ENCODE measurements around the gene YBX2.

Gene YBX2

DNA sequence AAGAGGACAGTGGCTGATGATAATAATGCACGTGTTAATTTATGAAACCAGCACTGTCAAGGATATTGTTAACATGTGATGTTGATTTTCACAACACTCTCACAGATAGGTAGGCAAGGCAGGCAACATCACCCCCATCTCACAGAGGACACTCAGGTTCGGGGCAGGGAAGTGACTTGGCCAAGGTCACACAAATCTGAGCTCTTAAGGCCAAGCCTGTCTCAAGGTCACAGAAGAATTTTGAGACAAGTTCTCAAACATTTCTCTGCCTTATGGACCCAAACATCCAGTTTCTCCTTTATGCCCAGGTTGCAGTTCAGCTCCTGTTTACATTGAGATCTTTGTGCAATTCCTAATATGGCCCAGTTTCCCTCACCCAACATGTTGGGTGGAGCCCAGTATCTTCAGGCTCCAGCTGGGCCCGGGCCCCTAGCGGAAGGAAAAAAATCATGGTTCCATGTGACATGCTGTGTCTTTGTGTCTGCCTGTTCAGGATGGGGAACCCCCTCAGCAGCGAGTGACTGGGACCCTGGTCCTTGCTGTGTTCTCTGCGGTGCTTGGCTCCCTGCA is 11.6 kb downstream of the YBX2 start:
- TF ChIP-seq, protein P1, sequence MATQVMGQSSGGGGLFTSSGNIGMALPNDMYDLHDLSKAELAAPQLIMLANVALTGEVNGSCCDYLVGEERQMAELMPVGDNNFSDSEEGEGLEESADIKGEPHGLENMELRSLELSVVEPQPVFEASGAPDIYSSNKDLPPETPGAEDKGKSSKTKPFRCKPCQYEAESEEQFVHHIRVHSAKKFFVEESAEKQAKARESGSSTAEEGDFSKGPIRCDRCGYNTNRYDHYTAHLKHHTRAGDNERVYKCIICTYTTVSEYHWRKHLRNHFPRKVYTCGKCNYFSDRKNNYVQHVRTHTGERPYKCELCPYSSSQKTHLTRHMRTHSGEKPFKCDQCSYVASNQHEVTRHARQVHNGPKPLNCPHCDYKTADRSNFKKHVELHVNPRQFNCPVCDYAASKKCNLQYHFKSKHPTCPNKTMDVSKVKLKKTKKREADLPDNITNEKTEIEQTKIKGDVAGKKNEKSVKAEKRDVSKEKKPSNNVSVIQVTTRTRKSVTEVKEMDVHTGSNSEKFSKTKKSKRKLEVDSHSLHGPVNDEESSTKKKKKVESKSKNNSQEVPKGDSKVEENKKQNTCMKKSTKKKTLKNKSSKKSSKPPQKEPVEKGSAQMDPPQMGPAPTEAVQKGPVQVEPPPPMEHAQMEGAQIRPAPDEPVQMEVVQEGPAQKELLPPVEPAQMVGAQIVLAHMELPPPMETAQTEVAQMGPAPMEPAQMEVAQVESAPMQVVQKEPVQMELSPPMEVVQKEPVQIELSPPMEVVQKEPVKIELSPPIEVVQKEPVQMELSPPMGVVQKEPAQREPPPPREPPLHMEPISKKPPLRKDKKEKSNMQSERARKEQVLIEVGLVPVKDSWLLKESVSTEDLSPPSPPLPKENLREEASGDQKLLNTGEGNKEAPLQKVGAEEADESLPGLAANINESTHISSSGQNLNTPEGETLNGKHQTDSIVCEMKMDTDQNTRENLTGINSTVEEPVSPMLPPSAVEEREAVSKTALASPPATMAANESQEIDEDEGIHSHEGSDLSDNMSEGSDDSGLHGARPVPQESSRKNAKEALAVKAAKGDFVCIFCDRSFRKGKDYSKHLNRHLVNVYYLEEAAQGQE (IDR thresholded peaks at IDR 0.05; ENCODE audit: insufficient replicate concordance, low read depth): no peak
- no peak for TF ChIP-seq SPI1 (IDR thresholded peaks at IDR 0.05; ENCODE audit: borderline replicate concordance, low read depth)
- TF ChIP-seq, protein P2, sequence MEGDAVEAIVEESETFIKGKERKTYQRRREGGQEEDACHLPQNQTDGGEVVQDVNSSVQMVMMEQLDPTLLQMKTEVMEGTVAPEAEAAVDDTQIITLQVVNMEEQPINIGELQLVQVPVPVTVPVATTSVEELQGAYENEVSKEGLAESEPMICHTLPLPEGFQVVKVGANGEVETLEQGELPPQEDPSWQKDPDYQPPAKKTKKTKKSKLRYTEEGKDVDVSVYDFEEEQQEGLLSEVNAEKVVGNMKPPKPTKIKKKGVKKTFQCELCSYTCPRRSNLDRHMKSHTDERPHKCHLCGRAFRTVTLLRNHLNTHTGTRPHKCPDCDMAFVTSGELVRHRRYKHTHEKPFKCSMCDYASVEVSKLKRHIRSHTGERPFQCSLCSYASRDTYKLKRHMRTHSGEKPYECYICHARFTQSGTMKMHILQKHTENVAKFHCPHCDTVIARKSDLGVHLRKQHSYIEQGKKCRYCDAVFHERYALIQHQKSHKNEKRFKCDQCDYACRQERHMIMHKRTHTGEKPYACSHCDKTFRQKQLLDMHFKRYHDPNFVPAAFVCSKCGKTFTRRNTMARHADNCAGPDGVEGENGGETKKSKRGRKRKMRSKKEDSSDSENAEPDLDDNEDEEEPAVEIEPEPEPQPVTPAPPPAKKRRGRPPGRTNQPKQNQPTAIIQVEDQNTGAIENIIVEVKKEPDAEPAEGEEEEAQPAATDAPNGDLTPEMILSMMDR (IDR thresholded peaks at IDR 0.05; ENCODE audit: insufficient read depth, low read length): no peak
- TF ChIP-seq POLR2AphosphoS5 (IDR thresholded peaks at IDR 0.05; ENCODE audit: low read depth): no peak
- no peak for TF ChIP-seq GABPA (IDR thresholded peaks at IDR 0.05; ENCODE audit: low read depth)
- Histone ChIP-seq H3K27ac (replicated peaks) (no peak overlapping the region), H3K4me3 (replicated peaks; ENCODE audit: insufficient read depth, low read length) (no peak overlapping the region), H3K27me3 (ENCODE audit: insufficient read depth, poor library complexity, severe bottlenecking) (no peaks in the 10 kb centered on the region)
- DNase-seq (ENCODE audit: low read depth in 1 of 2, low spot score in 1 of 2): no peak

DNA sequence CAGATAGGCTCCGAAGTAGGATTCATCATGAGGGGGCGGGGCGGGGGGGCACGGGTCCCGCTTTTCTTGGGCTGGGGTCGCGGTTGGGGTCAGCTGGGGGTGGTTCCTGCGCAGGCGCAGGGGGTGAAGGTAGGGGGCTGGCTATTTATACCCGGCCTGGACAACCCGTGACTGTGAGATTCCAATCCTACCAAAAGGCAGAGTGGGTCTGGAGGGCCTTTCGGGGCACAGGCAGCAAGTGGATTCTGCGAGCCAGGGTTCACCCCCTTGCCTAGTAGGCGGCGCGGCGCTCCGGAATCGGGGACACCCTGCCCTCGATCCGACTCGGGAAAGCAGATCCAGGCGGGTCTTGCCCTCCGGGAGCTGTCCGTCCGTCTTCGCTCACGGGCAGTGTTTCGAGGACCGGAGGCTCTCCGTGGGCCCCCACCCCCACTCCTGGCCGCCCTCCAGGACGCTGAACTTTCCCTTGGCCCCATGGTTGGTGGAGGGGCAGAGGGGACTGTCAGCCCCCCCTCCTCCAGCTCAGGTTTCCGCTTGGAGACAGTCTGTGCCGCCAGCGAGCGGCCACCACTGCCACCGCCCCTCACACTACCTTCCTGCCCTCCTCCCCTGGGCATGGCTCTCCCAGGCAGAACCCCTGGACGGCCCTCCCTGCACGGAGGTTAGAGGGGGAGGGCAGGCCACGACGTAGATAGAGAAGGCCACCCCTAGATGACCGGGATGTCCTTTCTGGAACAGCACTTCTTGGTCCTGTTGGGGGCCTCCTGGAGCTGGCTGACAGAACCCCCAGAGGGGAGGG is 12.3 kb downstream of the YBX2 start:
- no peak overlapping the region for H3K27ac ChIP-seq (replicated peaks)
- DNase-seq (ENCODE audit: low read depth in 1 of 2, low spot score in 1 of 2): no peak
- H3K4me3 ChIP-seq (replicated peaks; ENCODE audit: insufficient read depth, low read length): peak overlapping the region; percentile 29
- no peaks in the 10 kb centered on the region for H3K27me3 ChIP-seq (ENCODE audit: insufficient read depth, poor library complexity, severe bottlenecking)
- TF ChIP-seq GABPA (IDR thresholded peaks at IDR 0.05; ENCODE audit: low read depth) (no peak), SPI1 (IDR thresholded peaks at IDR 0.05; ENCODE audit: borderline replicate concordance, low read depth) (no peak), POLR2AphosphoS5 (IDR thresholded peaks at IDR 0.05; ENCODE audit: low read depth) (no peak)
- TF ChIP-seq, protein P1 (IDR thresholded peaks at IDR 0.05; ENCODE audit: insufficient replicate concordance, low read depth): no peak
- TF ChIP-seq, protein P2 (IDR thresholded peaks at IDR 0.05; ENCODE audit: insufficient read depth, low read length): no peak

DNA sequence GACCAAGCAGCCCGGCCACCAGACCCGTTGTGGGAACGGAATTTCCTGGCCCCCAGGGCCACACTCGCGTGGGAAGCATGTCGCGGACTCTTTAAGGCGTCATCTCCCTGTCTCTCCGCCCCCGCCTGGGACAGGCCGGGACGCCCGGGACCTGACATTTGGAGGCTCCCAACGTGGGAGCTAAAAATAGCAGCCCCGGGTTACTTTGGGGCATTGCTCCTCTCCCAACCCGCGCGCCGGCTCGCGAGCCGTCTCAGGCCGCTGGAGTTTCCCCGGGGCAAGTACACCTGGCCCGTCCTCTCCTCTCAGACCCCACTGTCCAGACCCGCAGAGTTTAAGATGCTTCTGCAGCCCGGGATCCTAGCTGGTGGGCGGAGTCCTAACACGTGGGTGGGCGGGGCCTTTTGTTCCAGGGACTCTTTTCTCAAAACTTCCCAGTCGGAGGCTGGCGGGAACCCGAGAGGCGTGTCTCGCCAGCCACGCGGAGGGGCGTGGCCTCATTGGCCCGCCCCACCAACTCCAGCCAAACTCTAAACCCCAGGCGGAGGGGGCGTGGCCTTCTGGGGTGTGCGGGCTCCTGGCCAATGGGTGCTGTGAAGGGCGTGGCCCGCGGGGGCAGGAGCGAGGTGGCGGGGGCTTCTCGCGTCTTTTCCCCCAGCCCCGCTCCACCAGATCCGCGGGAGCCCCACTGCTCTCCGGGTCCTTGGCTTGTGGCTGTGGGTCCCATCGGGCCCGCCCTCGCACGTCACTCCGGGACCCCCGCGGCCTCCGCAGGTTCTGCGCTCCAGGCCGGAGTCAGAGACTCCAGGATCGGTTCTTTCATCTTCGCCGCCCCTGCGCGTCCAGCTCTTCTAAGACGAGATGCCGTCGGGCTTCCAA is 13.1 kb downstream of the YBX2 start, which contains the start of gene SLC2A4:
Gene SLC2A4, plus strand, starts transcription at position 645 of the 879 bp plus-strand sequence. Its CDS starts 217 bp downstream, at position 862.
- Histone ChIP-seq H3K4me3 (replicated peaks; ENCODE audit: insufficient read depth, low read length) (peak within 1 kb of the TSS; percentile 29), H3K27me3 (ENCODE audit: insufficient read depth, poor library complexity, severe bottlenecking) (no peaks in the 10 kb centered on the region), H3K27ac (replicated peaks) (no peak within 1 kb of the TSS)
- TF ChIP-seq POLR2AphosphoS5 (IDR thresholded peaks at IDR 0.05; ENCODE audit: low read depth): no peak
- TF ChIP-seq GABPA (IDR thresholded peaks at IDR 0.05; ENCODE audit: low read depth): no peak
- TF ChIP-seq, protein P2 (IDR thresholded peaks at IDR 0.05; ENCODE audit: insufficient read depth, low read length): no peak
- TF ChIP-seq, protein P1 (IDR thresholded peaks at IDR 0.05; ENCODE audit: insufficient replicate concordance, low read depth): no peak
- no peak for TF ChIP-seq SPI1 (IDR thresholded peaks at IDR 0.05; ENCODE audit: borderline replicate concordance, low read depth)
- peak; percentile 67 to 81 for DNase-seq (ENCODE audit: low read depth in 1 of 2, low spot score in 1 of 2)

Data from HL-60 (cell line).